ENCODE measurements around the gene SARM1. TPM values are rescaled to one million over a fixed set of nuclear protein-coding genes. Genes with fewer than 3 reads are reported as not detected.

The SARM1 gene
- total and polyA plus RNA-seq, 2 donors (not counting 3 experiments of a cell fraction or from before 2014, with no cell fraction given) = 5.6 to 7.0 TPM

- peaks cover 4% of the 10 kb centered on the region for H3K4me1 ChIP-seq (ENCODE audit: control insufficient read depth, extremely low read depth, insufficient read depth, low read length)
- ChIA-PET POLR2A (no interaction called here), CTCF (interaction anchor here (0.6 to 3.0 kb wide), 4 partner anchors 13 to 29 kb away, joined by 3 to 11 read pairs (median 5); no protein-coding TSS in a partner anchor)
- H3K36me3 ChIP-seq (ENCODE audit: control insufficient read depth in 2 of 2, extremely low read depth in 1 of 2, insufficient read depth in 2 of 2, low read length in 2 of 2) = no peaks in the 10 kb centered on the region
- H4K20me1 ChIP-seq (replicated peaks; ENCODE audit: control insufficient read depth, extremely low read depth, insufficient read depth, low read length) = no peaks in the 10 kb centered on the region
- dilution Hi-C loops (cut with MboI; ENCODE audit: extremely low pct_ligation_motif_present, low sequenced_read_pairs) (no loop called here), intact Hi-C loops (cut with micrococcal nuclease) (no loop called here)
- FAIRE-seq (no peak), DNase-seq (ENCODE audit: low read depth, low spot score) (no peak)
- H3K27me3 ChIP-seq (ENCODE audit: control insufficient read depth in 2 of 2, insufficient read depth in 2 of 2, low read length in 2 of 2) = no peaks in the 10 kb centered on the region
- H3K9ac ChIP-seq (replicated peaks; ENCODE audit: extremely low read depth, insufficient read depth, low read length) = no peak overlapping the region
- H3K9me1 ChIP-seq (replicated peaks; ENCODE audit: control insufficient read depth, extremely low read depth, insufficient read depth, low read length) = no peaks in the 10 kb centered on the region
- H3K4me3 ChIP-seq (replicated peaks in 1 of 3; ENCODE audit: insufficient read depth in 1 of 3, low read depth in 1 of 3, low read length in 3 of 3) = no peak overlapping the region
- H3K79me2 ChIP-seq (ENCODE audit: control insufficient read depth, insufficient read depth, low read length) = no peaks in the 10 kb centered on the region
- no peak overlapping the region for H3K4me2 ChIP-seq (ENCODE audit: insufficient read depth, low read length)
- no peak overlapping the region for H3K27ac ChIP-seq (ENCODE audit: insufficient read depth, low read depth, low read length)
- no TSS peak for BruUV-seq (replicated peaks)
- no peaks in the 10 kb centered on the region for H3K9me3 ChIP-seq (replicated peaks; ENCODE audit: control insufficient read depth, insufficient read depth, low read length)
- H2AFZ ChIP-seq (ENCODE audit: low read depth, low read length) = no peak overlapping the region
- TF ChIP-seq MYC (IDR thresholded peaks at IDR 0.05; ENCODE audit: low read depth, low read length) (no peak), EZH2 (IDR thresholded peaks at IDR 0.05; ENCODE audit: borderline replicate concordance, low read depth, low read length, severe bottlenecking) (no peak), POLR2AphosphoS5 (IDR thresholded peaks at IDR 0.05; ENCODE audit: insufficient read depth, low read depth, low read length) (no peak), MAX (IDR thresholded peaks at IDR 0.05; ENCODE audit: insufficient read depth, insufficient read length) (no peak), JUN (IDR thresholded peaks at IDR 0.05; ENCODE audit: borderline replicate concordance, insufficient read depth, insufficient read length, low read depth) (no peak), FOS (IDR thresholded peaks at IDR 0.05; ENCODE audit: borderline replicate concordance, insufficient read depth, low read length) (no peak), GATA2 (IDR thresholded peaks at IDR 0.05; ENCODE audit: insufficient read depth, insufficient read length, low read depth, low read length) (no peak), POLR2A (IDR thresholded peaks at IDR 0.05; ENCODE audit: low read depth, low read length) (no peak), CTCF (IDR thresholded peaks at IDR 0.05; ENCODE audit: extremely low read depth in 1 of 2, insufficient read depth in 1 of 2, low read depth in 1 of 2, low read length in 2 of 2) (no peak)
Measured at GRCh38 chr17:28396635-28397239, 25.2 kb downstream of the SARM1 start.
